KMS-11 (cell line): ENCODE measurements around the gene CCDC188.

Experiments
- H2AFZ ChIP-seq: fragments of 200-600 bp; sonication (generic); 2 replicates; pipeline ENCODE4 v1.6.1; 2016; ENCODE audit warnings: antibody characterized with exemption, mixed run types, low read depth
- H3K27ac ChIP-seq: fragments of 200-600 bp; sonication (generic); 2 replicates; pipeline ENCODE4 v1.6.1; 2016; ENCODE audit warnings: mild to moderate bottlenecking, mixed run types
- H3K27me3 ChIP-seq: fragments of 200-600 bp; sonication (generic); 2 replicates; pipeline ENCODE4 v1.6.1; 2017; ENCODE audit warnings: mild to moderate bottlenecking, low read depth, mixed run types, moderate library complexity; ENCODE audit not compliant: insufficient read depth
- H3K36me3 ChIP-seq: fragments of 200-600 bp; sonication (generic); 2 replicates; pipeline ENCODE4 v1.6.1; 2017; ENCODE audit warnings: mild to moderate bottlenecking, mixed run types; ENCODE audit not compliant: insufficient read depth
- H3K4me1 ChIP-seq: fragments of 200-600 bp; sonication (generic); 2 replicates; pipeline ENCODE4 v1.6.1; 2016; ENCODE audit warnings: mild to moderate bottlenecking, low read depth, mixed run types; ENCODE audit not compliant: poor library complexity, severe bottlenecking
- H3K4me2 ChIP-seq: fragments of 200-600 bp; sonication (generic); 2 replicates; pipeline ENCODE4 v1.7.0; 2016; ENCODE audit warnings: mild to moderate bottlenecking, mixed run types
- H3K4me3 ChIP-seq: fragments of 200-600 bp; sonication (generic); IDR thresholded peaks from 2 replicates; pipeline ENCODE4 v1.6.1; 2017; ENCODE audit warnings: low read depth, low read length, mixed read lengths; ENCODE audit not compliant: insufficient read depth
- H3K79me2 ChIP-seq: fragments of 200-600 bp; sonication (generic); 2 replicates; pipeline ENCODE4 v1.6.1; 2016; ENCODE audit warnings: low read depth, mixed run types; ENCODE audit not compliant: insufficient read depth
- H3K9ac ChIP-seq: fragments of 200-600 bp; sonication (generic); 2 replicates; pipeline ENCODE4 v1.6.1; 2016; ENCODE audit warnings: mild to moderate bottlenecking, mixed run types
- H4K20me1 ChIP-seq: fragments of 200-600 bp; sonication (generic); 2 replicates; pipeline ENCODE4 v1.6.1; 2016; ENCODE audit warnings: mild to moderate bottlenecking, mixed run types; ENCODE audit not compliant: insufficient read depth
- TF ChIP-seq, protein P1 (sequence below): fragments of 200-600 bp; sonication (generic); conservative IDR thresholded peaks from 2 replicates; pipeline ENCODE4 v1.6.1; 2017; ENCODE audit warnings: low read depth, mild to moderate bottlenecking, antibody characterized with exemption, low read length, moderate library complexity, mixed read lengths

The CCDC188 gene

DNA sequence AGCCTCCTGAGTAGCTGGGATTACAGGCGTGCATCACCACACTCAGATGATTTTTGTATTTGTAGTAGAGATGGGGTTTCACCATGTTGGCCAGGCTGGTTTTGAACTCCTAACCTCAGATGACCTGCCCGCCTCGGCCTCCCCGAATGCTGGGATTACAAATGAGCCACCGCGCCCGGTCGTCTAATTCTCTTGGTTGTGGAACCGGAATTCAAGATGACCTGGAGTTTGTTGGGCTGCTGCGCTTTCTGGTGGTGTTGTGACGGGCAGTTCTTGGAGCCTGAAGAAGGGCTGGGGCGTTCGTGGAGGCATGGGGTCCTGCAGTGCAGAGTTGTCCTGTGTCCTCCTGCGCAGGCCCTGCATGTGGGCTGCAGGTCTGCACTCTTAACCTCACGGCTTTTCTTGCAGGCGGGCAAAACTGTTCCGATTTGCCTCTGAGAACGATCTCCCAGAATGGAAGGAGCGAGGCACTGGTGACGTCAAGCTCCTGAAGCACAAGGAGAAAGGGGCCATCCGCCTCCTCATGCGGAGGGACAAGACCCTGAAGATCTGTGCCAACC, 28.9 kb downstream of the CCDC188 start:
- H4K20me1 ChIP-seq: peaks cover 8% of the 10 kb centered on the region; the same call in 1 of the 2 replicates
- peaks cover 50% of the 10 kb centered on the region for H3K79me2 ChIP-seq
- no peak overlapping the region for H2AFZ ChIP-seq
- no peak overlapping the region for H3K4me3 ChIP-seq
- H3K9ac ChIP-seq: no peak overlapping the region
- H3K36me3 ChIP-seq: peaks cover 14% of the 10 kb centered on the region; the same call in 1 of the 2 replicates
- H3K4me2 ChIP-seq: no peak overlapping the region
- H3K27ac ChIP-seq: no peak overlapping the region
- TF ChIP-seq, protein P1, sequence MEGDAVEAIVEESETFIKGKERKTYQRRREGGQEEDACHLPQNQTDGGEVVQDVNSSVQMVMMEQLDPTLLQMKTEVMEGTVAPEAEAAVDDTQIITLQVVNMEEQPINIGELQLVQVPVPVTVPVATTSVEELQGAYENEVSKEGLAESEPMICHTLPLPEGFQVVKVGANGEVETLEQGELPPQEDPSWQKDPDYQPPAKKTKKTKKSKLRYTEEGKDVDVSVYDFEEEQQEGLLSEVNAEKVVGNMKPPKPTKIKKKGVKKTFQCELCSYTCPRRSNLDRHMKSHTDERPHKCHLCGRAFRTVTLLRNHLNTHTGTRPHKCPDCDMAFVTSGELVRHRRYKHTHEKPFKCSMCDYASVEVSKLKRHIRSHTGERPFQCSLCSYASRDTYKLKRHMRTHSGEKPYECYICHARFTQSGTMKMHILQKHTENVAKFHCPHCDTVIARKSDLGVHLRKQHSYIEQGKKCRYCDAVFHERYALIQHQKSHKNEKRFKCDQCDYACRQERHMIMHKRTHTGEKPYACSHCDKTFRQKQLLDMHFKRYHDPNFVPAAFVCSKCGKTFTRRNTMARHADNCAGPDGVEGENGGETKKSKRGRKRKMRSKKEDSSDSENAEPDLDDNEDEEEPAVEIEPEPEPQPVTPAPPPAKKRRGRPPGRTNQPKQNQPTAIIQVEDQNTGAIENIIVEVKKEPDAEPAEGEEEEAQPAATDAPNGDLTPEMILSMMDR: no peak
- H3K4me1 ChIP-seq: peaks cover 26% of the 10 kb centered on the region
- no peaks in the 10 kb centered on the region for H3K27me3 ChIP-seq

DNA sequence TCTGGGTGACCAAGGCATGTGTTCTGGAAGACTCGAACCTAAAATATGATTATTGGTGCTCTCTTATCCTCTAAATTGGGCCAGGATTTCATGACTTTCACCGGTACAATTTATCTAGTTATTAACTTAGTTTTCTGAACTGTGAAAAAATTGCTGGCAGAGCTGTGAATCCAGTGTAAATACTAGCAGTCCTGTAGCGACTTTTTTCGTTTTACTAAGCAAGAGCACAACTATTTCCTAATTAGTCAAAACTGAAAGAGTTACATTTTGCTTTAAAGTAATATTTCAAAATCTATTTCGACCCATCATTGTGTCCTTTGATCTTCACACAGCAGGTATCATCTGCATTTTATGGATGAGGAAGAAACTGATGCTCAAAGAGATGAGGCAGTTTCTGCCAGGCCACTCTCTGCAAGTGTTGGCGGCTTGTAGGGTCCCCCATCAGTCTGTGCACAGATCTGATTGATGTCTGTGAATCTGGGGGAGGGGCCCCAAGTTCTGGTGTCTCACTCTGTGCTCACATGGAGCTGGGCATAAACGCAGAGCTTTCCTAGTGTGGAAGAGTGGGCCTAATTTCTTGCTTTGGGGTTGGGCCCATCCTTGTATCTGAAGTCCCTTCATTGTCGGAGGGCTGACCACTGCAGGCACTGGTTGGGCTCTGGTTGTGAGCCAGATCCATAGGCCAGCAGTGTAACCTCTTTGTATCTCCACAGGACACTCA, 32.4 kb downstream of the CCDC188 start:
- Histone ChIP-seq H3K9ac (peak overlapping the region; percentile 96), H3K36me3 (peaks cover 14% of the 10 kb centered on the region; the same call in 1 of the 2 replicates), H3K4me1 (peaks cover 34% of the 10 kb centered on the region), H3K4me3 (no peak overlapping the region), H2AFZ (no peak overlapping the region), H3K27me3 (no peaks in the 10 kb centered on the region), H3K4me2 (peak overlapping the region; percentile 88), H3K27ac (peak overlapping the region; percentile 81), H3K79me2 (peaks cover 72% of the 10 kb centered on the region), H4K20me1 (peaks cover 4% of the 10 kb centered on the region; the same call in 1 of the 2 replicates)
- TF ChIP-seq, protein P1: no peak

DNA sequence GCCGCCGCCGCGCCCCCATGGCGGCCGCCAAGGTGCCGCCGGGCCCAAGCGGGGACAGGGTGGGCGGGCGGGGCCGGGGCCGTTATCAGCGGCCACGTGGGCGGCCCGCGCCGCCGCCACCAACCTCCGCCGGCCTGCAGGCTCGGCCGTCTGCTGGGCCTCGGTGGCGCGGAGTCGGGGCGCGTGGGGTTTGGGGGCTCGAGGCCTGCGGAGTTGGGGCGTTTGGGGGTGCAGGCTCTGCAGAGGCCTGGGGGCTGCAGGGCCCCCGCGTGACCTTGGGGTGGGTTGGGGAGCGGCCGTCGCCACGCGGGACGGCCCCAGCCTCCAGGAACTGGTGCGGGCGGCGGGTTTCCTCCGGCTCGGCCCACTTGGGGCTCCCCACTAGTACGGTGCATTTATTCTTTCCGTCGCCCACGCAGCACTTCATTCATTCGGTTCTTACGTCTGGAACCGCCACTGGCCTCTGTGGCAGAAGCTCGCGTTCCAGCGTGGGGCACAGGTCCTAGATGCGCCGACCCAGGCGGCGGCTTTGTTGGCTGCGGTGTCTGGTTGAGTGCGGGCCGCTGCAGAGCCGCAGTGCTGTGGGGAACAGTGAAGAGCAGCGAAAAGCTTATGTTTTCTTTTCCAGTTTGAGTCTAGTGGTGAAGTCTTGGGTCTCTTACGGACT, 33.1 kb downstream of the CCDC188 start:
- Histone ChIP-seq H3K9ac (peak overlapping the region; percentile 96), H3K27me3 (no peaks in the 10 kb centered on the region), H4K20me1 (peaks cover 4% of the 10 kb centered on the region; the same call in 1 of the 2 replicates), H3K4me3 (no peak overlapping the region), H3K4me2 (peak overlapping the region; percentile 88), H3K27ac (peak overlapping the region; percentile 81), H3K36me3 (peaks cover 14% of the 10 kb centered on the region; the same call in 1 of the 2 replicates), H3K79me2 (peaks cover 72% of the 10 kb centered on the region), H2AFZ (no peak overlapping the region), H3K4me1 (peaks cover 34% of the 10 kb centered on the region)
- TF ChIP-seq, protein P1: no peak

DNA sequence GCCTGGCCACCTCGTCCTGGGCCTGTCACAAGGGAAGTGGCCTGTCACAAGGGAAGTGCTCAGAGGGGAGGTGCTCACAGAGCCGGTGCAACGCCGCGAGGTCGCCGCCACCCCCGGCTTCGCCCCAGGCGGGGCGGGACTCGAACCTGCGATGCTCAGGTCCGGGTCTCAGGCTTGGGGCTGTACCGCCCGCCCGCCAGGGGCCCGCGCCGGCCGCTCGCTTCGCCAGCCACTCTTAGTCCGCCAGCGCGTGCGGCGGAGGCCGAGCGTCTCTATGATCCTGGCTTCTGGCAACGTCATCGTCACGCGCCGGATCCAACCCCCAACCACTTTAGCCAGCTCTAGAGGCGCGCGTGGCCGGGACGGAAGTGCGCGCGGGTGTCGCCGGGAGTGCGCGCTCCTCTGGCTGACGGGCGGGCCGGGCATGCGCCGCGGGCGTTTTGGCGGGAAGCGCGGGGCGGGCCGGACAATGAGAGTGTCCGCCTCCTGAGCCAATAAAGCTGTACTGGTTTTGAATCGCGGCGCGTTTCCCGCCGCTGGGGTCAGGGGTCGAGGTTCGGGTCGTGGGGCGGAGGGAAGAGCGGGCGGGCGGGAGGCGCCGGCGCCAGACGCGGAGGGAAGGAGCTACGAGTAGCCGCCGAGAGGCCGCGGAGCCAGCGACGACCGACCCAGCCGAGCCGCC, 33.8 kb downstream of the CCDC188 start, which contains the start of gene TRMT2A:
Gene TRMT2A, minus strand, starts transcription at position 276 of the 682 bp plus-strand sequence. CDS start 320 bp downstream, outside the sequence.
- Histone ChIP-seq H4K20me1 (peaks cover under 1% of the 10 kb centered on the region; the same call in 1 of the 2 replicates), H2AFZ (peak within 1 kb of the TSS; percentile 60; the same call in 1 of the 2 replicates)
- TF ChIP-seq, protein P1: no peak

More for the DNA sequence above, 33.8 kb downstream of the CCDC188 start, which contains the start of gene TRMT2A:
- Histone ChIP-seq H3K4me2 (peak within 1 kb of the TSS; percentile 88), H3K36me3 (peaks cover 14% of the 10 kb centered on the region; the same call in 1 of the 2 replicates), H3K27ac (peak within 1 kb of the TSS; percentile 81), H3K79me2 (peaks cover 68% of the 10 kb centered on the region), H3K27me3 (no peaks in the 10 kb centered on the region), H3K4me3 (no peak within 1 kb of the TSS), H3K4me1 (peaks cover 34% of the 10 kb centered on the region), H3K9ac (peak within 1 kb of the TSS; percentile 96)
